Adrenal gland (tissue), 5 donors: Measurements from ENCODE around the gene CYBC1.
"Not testable (repeated sequence)": the region's sequence is repeated elsewhere in the genome, so short reads cannot be mapped to it uniquely, and the experiment has no call there.

Experiments used
- CTCF ChIP-seq, 6 experiments: fragments of 450-650 bp in 4 of 6; fragments of 200-600 bp in 2 of 6; sonication (generic) in 1 of 6; IDR thresholded peaks; 1 replicate in 5 of 6; 2 replicates in 1 of 6; pipeline versions ENCODE4 v1.5.1 to v1.8.0; 2016 to 2021; ENCODE audit warnings: antibody characterized with exemption in 6 of 6, mild to moderate bottlenecking in 2 of 6, moderate library complexity in 1 of 6
- POLR2A ChIP-seq, 2 donors: fragments of 450-650 bp; IDR thresholded peaks; one replicate each; pipeline ENCODE4 v1.6.1; 2017; ENCODE audit warnings: antibody characterized with exemption in 2 of 2, mild to moderate bottlenecking in 2 of 2, moderate library complexity in 1 of 2
- donor health status: DM: no; HTN: no; CAD: no.

GRCh38 chr17:82453706-82454105 lies 3.2 kb upstream of the CYBC1 start:
- TF ChIP-seq POLR2A, CTCF (IDR thresholded peaks at IDR 0.05): not testable (repeated sequence)
